Liver (tissue), 9 donors: ENCODE measurements around the gene MAF. TPM values are rescaled to one million over a fixed set of nuclear protein-coding genes. Genes with fewer than 3 reads are reported as not detected.

Source experiments
- DNase-seq: peaks from one replicate; pipeline ENCODE4 v3.0.0-alpha.2; 2017; ENCODE audit warnings: low spot score
- H3K27ac ChIP-seq, 2 donors: one replicate each; pipeline ENCODE4 v1.7.0; 2013; ENCODE audit warnings: inconsistent platforms in 2 of 2, low read length in 2 of 2, control low read depth in 1 of 2, low read depth in 1 of 2, mild to moderate bottlenecking in 1 of 2
- H3K27me3 ChIP-seq, 4 donors: one replicate each; pipeline versions ENCODE4 v1.6.1 to v1.7.0; 2013; ENCODE audit warnings: low read length in 3 of 4, inconsistent platforms in 1 of 4, mild to moderate bottlenecking in 1 of 4, moderate library complexity in 1 of 4; ENCODE audit not compliant: control insufficient read depth in 4 of 4, insufficient read depth in 4 of 4
- H3K36me3 ChIP-seq, 4 donors: one replicate each; pipeline versions ENCODE4 v1.6.1 to v1.7.0; 2013; ENCODE audit warnings: low read length in 3 of 4, mild to moderate bottlenecking in 3 of 4, low read depth in 1 of 4, moderate library complexity in 1 of 4; ENCODE audit not compliant: control insufficient read depth in 4 of 4, insufficient read depth in 3 of 4
- H3K4me1 ChIP-seq, 4 donors: one replicate each; pipeline versions ENCODE4 v1.6.1 to v1.7.0; 2013; ENCODE audit warnings: low read length in 3 of 4, mild to moderate bottlenecking in 3 of 4, moderate library complexity in 1 of 4; ENCODE audit not compliant: control insufficient read depth in 4 of 4, insufficient read depth in 4 of 4
- H3K4me3 ChIP-seq, 3 donors: one replicate each; pipeline versions ENCODE4 v1.6.1 to v1.7.0; 2013; ENCODE audit warnings: low read length in 3 of 3, control low read depth in 1 of 3, low read depth in 1 of 3, mild to moderate bottlenecking in 1 of 3
- H3K9ac ChIP-seq, 2 donors: one replicate each; pipeline ENCODE4 v1.7.0; 2013; ENCODE audit warnings: low read length in 2 of 2, mild to moderate bottlenecking in 2 of 2, moderate library complexity in 2 of 2, control low read depth in 1 of 2, low read depth in 1 of 2
- H3K9me3 ChIP-seq, 4 donors: one replicate each; pipeline versions ENCODE4 v1.6.1 to v1.7.0; 2013; ENCODE audit warnings: low read length in 3 of 4; ENCODE audit not compliant: control insufficient read depth in 4 of 4
- ATF3 ChIP-seq: IDR thresholded peaks from 2 replicates; pipeline ENCODE4 v1.6.1; 2016; ENCODE audit warnings: antibody characterized with exemption
- CTCF ChIP-seq: fragments of 150-350 bp; IDR thresholded peaks from 2 replicates; pipeline ENCODE4 v1.5.1; 2017; ENCODE audit warnings: improper control_type of control experiment, low read depth, low read length; ENCODE audit not compliant: missing input control
- EGR1 ChIP-seq, 2 donors: IDR thresholded peaks; 2 replicates each; pipeline ENCODE4 v1.6.1; 2016 to 2018; ENCODE audit warnings: antibody characterized with exemption in 2 of 2, low read depth in 2 of 2
- FOXA1 ChIP-seq: IDR thresholded peaks from 2 replicates; pipeline ENCODE4 v1.6.1; 2016; ENCODE audit warnings: antibody characterized with exemption
- HNF4A ChIP-seq, 2 donors: conservative IDR thresholded peaks; 2 replicates each; pipeline ENCODE4 v1.6.1; 2016; ENCODE audit warnings: antibody characterized with exemption in 2 of 2, mild to moderate bottlenecking in 2 of 2
- HNF4G ChIP-seq: IDR thresholded peaks from 2 replicates; pipeline ENCODE4 v1.6.1; 2016; ENCODE audit warnings: antibody characterized with exemption
- JUND ChIP-seq, 2 donors: IDR thresholded peaks; 2 replicates each; pipeline ENCODE4 v1.6.1; 2016; ENCODE audit warnings: antibody characterized with exemption in 2 of 2
- NR2F2 ChIP-seq: IDR thresholded peaks from 2 replicates; pipeline ENCODE4 v1.6.1; 2016; ENCODE audit warnings: antibody characterized with exemption
- RAD21 ChIP-seq, 2 donors: IDR thresholded peaks; 2 replicates each; pipeline ENCODE4 v1.6.1; 2016; ENCODE audit warnings: antibody characterized with exemption in 2 of 2, mild to moderate bottlenecking in 2 of 2
- RXRA ChIP-seq, 2 donors: IDR thresholded peaks; 2 replicates each; pipeline ENCODE4 v1.6.1; 2017 to 2018; ENCODE audit warnings: antibody characterized with exemption in 2 of 2, mild to moderate bottlenecking in 1 of 2
- SP1 ChIP-seq: IDR thresholded peaks from 2 replicates; pipeline ENCODE4 v1.6.1; 2018; ENCODE audit warnings: antibody characterized with exemption, mild to moderate bottlenecking
- TAF1 ChIP-seq: conservative IDR thresholded peaks from 2 replicates; pipeline ENCODE4 v1.6.1; 2016; ENCODE audit warnings: antibody characterized with exemption, mild to moderate bottlenecking
- ZBTB33 ChIP-seq: IDR thresholded peaks from 2 replicates; pipeline ENCODE4 v1.6.1; 2016; ENCODE audit warnings: antibody characterized with exemption
- WGBS: extraction: QIAGEN DNeasy Blood & Tissue Kit; methylation state at CpG from one replicate; pipeline ENCODE4 v1.1.7; 2013; 5-methylcytosine and 5-hydroxymethylcytosine counted together
- polyA plus RNA-seq, 2 donors: library from polyadenylated mRNA; stranded (reverse) in 1 of 2; unstranded in 1 of 2; fragments of 200-250 nt in 1 of 2; fragments of >200 nt in 1 of 2; fragmentation: Nextera tagmentation in 1 of 2; extraction: Ambion mirVana in 1 of 2; gene quantifications; one replicate each; pipeline versions ENCODE4 v1.2.1 to v1.2.3, GENCODE V29; 2013 to 2015
- total RNA-seq, 2 donors: library from RNA; depleted of rRNA; stranded (reverse); fragments of >200 nt; gene quantifications; one replicate each; pipeline ENCODE4 v1.2.3, GENCODE V29; 2014
- TF ChIP-seq, protein P1 (sequence below): IDR thresholded peaks from 2 replicates; pipeline ENCODE4 v1.6.1; 2016; ENCODE audit warnings: antibody characterized with exemption
- donor health status: healthy.
- donor health status: healthy.
- donor health status: healthy.
- donor health status: healthy.
- donor health status: healthy.

Gene MAF
- total and polyA plus RNA-seq, 4 donors: 9.7 to 20.9 (median 16.7) TPM

- Histone ChIP-seq H3K27ac (no peak overlapping the region), H3K36me3 (no peaks in the 10 kb centered on the region), H3K9ac (no peak overlapping the region), H3K4me3 (no peak overlapping the region), H3K9me3 (no peaks in the 10 kb centered on the region), H3K27me3 (no peaks in the 10 kb centered on the region), H3K4me1 (peaks cover 4 to 9% (median 7%) of the 10 kb centered on the region in 4 donors)
- WGBS: 93% methylated on average over 6 of the region's 6 CpGs
- no peak for DNase-seq
- TF ChIP-seq RXRA (IDR thresholded peaks at IDR 0.05) (no peak), JUND (IDR thresholded peaks at IDR 0.05) (no peak), CTCF (no peak), EGR1 (IDR thresholded peaks at IDR 0.05; ENCODE audit: low read depth in 2 of 2) (no peak), ZBTB33 (no peak), TAF1 (no peak), FOXA1 (no peak), ATF3 (no peak), NR2F2 (no peak), HNF4A (conservative IDR thresholded peaks at IDR 0.05) (no peak), SP1 (no peak), HNF4G (no peak), RAD21 (IDR thresholded peaks at IDR 0.05) (no peak)
- TF ChIP-seq, protein P1, sequence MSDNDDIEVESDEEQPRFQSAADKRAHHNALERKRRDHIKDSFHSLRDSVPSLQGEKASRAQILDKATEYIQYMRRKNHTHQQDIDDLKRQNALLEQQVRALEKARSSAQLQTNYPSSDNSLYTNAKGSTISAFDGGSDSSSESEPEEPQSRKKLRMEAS: no peak
These were observed 53.5 kb downstream of the MAF start for GRCh38 chr16:79547085-79547484.
